Posterior cingulate gyrus (tissue), 11 donors: ENCODE measurements around the gene CAPN13.
A peak's percentile ranks its signal among the peaks of the same experiment; 100 is the strongest.

Experiments used
- DNase-seq, 10 donors: peaks; one replicate each; pipeline versions ENCODE4 v3.0.0 to v3.0.0-alpha.2; 2020 to 2021; ENCODE audit warnings: mixed read lengths in 3 of 10
- intact Hi-C: fragments of 100-400 bp; cut with DNase I; formaldehyde crosslinking; loops from one replicate; pipeline ENCODE4 v1.15.1; 2023

The CAPN13 gene

DNA sequence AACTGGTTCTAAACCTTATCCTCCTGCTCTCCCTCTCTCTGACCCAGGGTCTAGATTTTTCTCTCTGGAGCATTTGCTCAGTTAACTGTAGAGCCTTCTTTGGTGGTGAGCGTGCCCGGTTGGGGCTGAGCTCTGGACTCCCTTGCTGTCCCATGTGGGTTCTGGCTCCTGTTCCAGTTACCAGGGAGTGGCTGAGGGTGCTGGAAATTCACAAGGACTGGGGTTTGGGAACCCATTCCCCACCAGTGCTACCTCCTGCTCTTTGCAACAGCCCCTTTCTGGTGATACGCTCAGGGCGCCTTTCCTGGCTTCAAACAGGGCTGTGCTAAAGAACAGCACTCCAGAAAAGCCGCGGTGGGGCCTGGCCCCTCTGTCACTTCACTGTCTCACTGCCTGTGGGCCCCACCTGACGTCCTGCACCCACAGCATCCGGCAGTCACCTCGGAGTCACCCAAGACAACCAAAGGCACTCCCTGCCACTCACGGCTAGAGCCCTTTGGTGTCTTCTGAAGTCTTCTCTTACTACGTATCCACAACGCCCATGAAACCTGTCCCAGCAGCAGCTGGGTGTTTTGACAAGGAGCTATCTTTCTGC lies 41.3 kb downstream of the CAPN13 start:
- intact Hi-C loops, result no loop called here
- DNase-seq, result no peak

DNA sequence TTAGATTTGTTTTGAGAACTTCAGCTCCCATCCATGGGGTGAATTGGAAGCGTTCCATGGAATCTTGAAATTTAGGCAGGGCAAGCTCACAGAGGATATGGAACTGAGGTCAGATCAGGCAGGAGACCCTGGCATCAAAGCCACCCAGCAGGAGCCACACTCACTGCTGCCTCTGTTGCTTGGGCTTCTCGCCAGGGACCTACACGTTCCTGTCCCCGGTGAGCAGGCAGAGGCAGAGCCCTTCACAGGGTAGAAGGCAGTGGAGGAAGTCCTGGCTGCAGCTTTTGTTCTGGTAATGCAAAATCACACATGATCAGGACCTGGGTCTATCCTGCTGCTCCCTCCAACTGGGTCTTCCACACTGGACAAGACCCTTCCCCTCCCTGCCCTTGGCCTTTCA lies 42.1 kb downstream of the CAPN13 start:
- no peak for DNase-seq
- intact Hi-C loops, result no loop called here

GRCh38 chr2:30764021-30764800 lies 43.0 kb downstream of the CAPN13 start:
- no peak for DNase-seq
- intact Hi-C loops, result no loop called here

DNA sequence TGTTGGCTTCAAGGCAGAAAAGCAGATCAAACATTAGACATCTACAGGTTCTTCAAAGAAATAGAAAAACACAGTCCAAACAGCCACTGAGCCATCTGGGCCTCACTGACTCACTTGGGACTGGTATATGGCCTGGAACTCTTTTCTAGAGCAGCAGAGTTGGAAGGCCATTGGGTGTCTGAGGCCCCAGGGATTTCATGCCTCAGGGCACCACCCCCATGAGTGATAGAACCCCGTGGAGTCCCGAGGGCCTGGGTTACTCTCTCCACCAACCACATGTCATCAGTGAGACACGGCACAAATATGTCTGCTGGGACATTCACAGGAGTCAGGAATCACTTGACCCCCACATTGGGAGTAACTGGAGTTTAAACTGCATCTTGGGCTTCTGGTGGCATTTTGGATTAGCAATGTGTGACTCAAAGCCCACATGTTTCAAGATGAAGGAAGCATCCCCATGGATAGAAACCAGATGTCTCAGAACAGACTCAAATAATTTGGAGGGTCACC lies 44.0 kb downstream of the CAPN13 start:
- no peak for DNase-seq
- intact Hi-C loops, result no loop called here

GRCh38 chr2:30761226-30761625 lies 46.0 kb downstream of the CAPN13 start:
- DNase-seq, result no peak
- intact Hi-C loops, result no loop called here

DNA sequence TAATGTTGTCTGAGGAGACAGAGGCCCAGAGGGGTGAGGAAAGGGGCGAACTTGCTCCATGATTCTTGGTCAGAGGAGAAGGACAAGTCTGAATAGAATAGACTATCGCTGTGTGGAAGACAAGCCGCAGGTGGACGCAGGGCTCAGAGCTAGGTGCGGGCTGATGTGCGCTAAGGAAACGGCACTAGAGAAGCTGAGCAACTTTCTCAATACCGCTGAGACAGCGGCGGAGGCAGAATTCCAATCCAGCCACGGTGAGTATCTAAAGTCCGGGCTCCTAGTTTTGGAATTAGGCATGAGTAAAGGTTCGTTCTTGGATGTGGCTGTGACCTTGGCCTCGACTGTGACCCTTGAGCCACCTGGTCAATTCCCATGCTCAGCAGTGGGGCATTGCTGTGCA lies 47.8 kb downstream of the CAPN13 start:
- peak in 1 of 10 donors; percentile 73 for DNase-seq
- intact Hi-C loops, result no loop called here

DNA sequence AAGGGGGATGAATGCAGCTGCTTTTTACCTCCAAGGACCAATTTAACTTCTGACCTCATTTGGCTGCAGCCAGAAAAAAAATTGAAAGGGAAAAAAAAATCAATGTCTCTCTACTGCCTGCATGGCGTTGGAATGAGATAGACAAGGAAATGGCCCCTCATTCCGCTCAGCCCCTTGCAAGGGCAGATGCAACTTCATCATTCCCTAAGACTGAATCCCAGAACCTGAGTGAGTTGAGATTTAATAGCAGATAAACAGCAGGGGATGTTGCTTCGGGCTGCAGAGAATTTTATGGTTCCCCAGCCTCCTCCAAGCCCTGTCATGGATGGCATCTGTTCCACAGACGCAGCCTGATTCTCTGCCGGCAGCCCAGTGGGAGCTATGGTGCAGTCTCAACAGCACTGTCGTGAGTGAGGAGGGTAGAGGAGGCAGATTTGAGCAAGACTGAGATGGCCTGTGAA lies 49.0 kb downstream of the CAPN13 start:
- intact Hi-C loops, result no loop called here
- DNase-seq, result peak in 2 of 10 donors; percentile 62 to 65

DNA sequence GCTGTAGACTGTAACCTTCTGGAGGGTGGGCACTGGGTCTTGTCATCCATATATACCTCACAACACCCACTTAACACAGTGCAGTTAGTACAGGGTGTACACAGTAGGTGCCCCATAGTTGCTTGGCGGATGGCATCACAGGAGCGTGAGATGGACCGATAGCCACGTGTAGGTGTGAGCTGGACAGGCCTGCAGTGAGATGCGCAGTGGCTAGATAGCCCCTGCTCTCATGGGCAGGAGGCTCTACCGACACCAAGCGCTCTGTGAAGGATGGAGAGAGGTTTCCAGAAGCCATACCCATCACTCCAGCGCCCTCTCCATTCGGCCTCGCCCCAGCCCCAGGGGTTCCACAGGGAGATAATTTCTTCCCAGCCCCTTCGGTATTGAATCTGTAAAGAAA lies 49.5 kb downstream of the CAPN13 start:
- DNase-seq, result peak in 2 of 10 donors; percentile 13 to 71
- intact Hi-C loops, result no loop called here

- intact Hi-C loops, result no loop called here
- DNase-seq, result peak in 2 of 10 donors; percentile 36 to 76
These were observed 50.3 kb downstream of the CAPN13 start for GRCh38 chr2:30756971-30757370.

GRCh38 chr2:30756051-30756719 lies 51.1 kb downstream of the CAPN13 start:
- peak in 2 of 10 donors; percentile 32 to 36 for DNase-seq
- intact Hi-C loops, result no loop called here

DNA sequence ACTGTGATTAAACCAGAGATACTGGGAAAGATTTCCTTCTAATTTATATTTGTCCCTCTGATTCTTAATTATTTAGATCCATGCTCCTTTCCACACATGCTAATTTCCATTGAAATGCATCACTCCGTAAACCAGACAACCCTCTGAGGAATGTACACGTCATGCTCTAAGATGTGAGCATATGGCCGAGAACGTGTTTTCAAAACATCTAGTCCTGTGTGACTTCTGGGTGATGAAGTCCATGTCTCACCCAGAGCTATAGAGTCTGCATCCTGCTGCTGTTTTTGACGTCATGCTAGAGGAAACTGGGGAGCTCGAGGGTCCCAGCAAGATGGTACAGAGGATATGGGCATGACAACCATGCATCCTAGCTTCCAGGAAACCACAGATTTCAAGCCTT lies 53.6 kb downstream of the CAPN13 start:
- DNase-seq, result no peak
- intact Hi-C loops, result no loop called here

DNA sequence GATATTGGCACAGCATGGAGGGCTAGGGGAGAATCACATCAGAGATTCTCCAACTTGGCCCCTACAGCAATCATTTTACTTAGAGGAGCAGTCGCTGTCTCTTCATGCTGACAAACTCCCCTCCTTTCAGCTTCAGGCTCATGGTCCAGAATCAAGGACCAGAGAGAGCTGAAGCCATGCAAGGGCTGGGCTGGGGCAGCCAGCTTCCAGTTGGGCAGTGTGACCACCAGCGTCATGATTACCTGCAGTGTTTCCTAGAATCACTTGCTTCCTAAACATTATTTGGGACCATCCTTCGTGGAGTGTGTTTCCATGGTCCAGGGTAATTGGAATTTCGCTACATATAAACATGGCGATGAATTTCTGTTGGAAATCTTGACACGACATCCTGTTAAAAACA lies 54.4 kb downstream of the CAPN13 start:
- intact Hi-C loops, result no loop called here
- peak in 2 of 10 donors; percentile 17 to 18 for DNase-seq

DNA sequence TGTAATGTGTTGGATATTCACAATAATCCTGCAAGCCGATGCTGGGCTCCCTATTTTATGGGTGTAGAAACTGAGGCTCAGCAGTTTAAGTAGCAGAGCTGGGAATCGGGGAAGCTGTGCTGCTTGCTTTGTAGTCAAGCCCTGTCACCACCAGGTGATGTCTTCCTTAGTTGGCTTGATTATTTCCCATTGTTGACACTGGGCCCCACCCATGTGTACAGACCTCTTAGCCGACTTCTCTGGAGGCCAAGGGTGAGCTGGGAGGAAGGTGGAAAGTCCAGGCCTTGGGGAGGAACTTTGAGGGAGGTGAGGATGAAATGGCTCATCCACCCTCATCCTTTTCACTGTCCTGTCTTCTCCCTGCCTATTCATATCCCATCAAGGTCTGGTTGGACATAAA lies 60.0 kb downstream of the CAPN13 start:
- DNase-seq, result peak in 1 of 10 donors; percentile 4
- intact Hi-C loops, result no loop called here

DNA sequence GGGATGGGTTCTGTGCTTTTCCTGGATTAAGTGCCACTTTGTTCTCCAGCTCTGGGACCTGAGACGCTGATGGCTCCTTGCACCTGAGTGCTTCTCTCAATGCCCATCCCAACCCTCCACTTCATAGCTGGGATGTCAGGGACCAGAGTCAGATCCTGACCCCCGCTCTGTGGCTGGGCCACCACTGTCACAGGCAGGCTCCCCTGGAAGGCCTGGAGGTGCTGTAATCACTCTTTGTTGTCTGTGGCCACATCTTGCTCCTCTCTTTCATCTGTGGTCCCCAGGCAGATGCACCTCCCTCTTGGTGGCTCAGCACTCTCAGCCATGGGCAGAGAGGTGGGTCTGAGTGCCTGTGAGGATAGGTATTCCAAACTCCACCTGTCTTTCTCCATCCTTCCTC lies 62.4 kb downstream of the CAPN13 start:
- DNase-seq, result peak in 1 of 10 donors; percentile 66
- intact Hi-C loops, result no loop called here

DNA sequence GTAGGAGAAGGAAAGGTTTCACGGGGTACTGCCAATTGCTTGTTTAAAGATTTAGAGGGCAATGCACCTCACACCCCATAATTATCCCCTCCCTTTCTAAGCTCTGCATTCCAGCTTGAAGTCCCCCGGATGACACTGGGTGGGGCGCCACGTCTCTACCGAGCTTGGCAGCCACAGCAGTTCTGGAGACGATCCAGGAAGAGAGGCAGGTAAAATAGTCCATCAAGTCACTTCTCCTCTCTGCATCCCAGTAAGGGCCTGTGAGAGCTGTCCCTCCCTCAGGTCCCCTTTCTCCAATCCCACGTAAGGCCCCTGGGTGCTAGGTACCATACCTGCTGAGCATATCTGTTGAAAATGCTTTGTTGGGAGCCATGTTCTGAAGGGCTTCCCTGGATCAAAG lies 65.7 kb downstream of the CAPN13 start:
- intact Hi-C loops, result no loop called here
- no peak for DNase-seq

DNA sequence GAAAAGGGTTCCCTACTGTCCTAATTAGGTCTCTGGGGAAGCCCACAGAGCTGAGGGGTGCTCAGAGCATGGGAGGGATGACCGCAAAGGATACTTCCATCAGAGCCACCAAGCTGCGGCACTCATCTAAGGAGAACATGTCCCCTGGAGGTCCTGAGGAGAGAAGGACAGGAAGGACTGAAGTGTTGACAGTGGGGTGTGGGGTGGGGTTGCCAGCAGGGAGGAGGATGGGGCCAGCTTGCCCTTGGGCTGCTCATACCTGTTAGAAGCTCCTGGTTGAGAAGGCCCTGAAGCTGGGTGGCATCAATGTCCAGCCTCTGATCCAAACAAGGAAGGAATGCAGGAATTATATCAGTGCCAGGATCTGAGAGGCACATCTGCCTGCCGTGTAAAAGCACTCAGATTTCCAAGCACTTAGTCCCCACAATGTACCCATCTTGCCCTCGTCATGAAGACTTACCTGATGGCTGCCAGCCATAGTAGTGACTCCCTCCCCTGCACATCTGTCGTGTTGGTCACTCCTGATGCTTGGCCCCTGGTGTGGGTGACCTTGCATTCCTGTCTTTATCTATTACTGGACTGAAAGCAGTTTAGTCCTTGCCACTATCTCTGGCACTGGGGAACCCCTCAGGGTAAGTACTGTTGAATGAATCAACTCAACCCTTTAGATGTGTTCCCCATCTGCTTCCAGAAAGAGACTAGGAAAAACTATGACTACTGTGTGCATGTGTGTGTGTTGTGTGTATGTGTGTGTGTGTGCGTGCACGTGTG lies 68.9 kb downstream of the CAPN13 start:
- DNase-seq, result peak in 1 of 10 donors; percentile 29
- intact Hi-C loops, result no loop called here

DNA sequence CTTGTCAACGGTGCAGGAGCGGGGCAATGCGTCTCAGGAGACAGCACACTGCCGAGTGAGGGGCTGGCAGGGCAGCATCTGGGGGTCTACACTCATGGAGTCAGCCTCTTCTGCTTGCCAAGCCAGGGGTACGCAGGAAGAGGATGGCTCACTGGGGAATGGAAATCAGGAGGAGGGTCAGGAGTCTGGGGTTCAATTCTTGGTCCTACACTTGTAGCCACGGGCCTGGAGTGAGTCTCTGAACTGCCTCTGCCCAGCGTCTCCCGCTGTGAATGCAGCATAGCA lies 70.0 kb downstream of the CAPN13 start:
- intact Hi-C loops, result no loop called here
- peak in 1 of 10 donors; percentile 67 for DNase-seq

GRCh38 chr2:30736461-30737325 lies 70.6 kb downstream of the CAPN13 start:
- intact Hi-C loops, result no loop called here
- peak in 2 of 10 donors; percentile 21 to 43 for DNase-seq

DNA sequence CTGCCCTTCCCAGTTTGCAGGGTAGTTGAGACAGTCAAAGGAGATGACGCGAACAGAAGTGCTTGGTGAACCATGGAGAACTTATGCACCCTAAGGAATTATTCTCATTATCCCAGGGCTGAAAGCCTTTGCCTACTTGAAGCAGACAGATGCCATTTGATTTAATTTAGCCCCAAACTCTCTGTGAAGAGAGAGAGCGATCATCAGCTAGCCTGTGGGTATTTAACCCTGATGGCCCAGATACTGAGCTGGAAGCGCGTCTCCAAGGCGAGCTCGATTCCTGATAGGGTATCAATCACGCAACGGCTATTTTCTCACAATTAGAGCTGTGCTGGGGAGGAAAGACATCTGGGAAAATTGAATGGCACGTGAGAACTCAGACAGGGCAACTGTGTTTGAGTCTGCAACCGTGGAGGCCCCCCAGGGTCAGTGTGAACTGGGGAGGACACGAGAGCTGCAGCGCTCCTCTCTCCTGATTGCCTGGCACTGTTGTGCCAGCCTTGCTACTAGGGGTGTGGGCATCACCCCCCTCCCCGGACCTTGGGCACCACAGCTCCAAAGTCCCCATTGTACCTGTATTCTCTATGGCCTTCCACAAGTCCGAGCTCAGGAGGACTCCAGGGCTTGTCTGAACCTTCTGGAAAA lies 73.2 kb downstream of the CAPN13 start:
- intact Hi-C loops, result no loop called here
- DNase-seq, result peak in 1 of 10 donors; percentile 61
